ENCODE data around the gene GDPD4. TPM values are rescaled to one million over a fixed set of nuclear protein-coding genes. Genes with fewer than 3 reads are reported as not detected.

Gene GDPD4
- total and polyA plus RNA-seq, 10 of the 15 experiments (the other 5 are each of a cell fraction or from before 2014, with no cell fraction given), result 0.23 TPM; not detected in 9

DNA sequence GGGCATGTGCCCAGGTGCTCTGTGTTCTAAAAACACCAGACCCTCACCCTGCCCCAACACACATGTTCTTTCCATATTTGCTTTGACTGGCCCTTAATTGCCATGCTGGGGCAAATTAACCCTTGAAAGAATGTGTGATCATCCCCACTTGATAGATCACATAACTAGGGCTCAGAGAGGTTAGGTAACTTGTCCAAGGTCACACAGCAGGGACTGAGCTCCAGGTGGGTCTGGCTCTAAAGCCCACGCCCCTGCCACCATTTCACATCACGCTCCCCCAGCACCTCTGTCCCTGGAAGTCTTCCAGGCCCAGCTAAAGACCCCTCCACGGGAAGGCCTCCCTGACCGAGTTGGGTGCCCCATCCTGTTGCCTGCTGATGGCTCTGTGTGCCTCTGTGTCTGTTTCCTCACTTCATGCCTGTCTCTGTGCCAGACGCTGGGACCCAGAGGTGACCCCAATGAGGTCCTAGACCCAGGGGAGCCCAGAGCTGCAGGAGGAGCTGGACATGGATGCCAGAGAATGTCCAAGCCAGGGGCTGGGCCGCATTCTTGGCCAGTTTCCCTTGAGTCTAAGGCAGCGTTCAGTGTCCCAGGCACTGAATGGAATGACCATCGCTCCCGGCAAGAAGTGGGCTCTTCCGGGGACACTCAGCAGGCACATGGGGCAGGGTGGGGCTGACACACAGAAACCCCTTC lies 93.7 kb downstream of the GDPD4 start (continued):
- TF ChIP-seq, protein P1, sequence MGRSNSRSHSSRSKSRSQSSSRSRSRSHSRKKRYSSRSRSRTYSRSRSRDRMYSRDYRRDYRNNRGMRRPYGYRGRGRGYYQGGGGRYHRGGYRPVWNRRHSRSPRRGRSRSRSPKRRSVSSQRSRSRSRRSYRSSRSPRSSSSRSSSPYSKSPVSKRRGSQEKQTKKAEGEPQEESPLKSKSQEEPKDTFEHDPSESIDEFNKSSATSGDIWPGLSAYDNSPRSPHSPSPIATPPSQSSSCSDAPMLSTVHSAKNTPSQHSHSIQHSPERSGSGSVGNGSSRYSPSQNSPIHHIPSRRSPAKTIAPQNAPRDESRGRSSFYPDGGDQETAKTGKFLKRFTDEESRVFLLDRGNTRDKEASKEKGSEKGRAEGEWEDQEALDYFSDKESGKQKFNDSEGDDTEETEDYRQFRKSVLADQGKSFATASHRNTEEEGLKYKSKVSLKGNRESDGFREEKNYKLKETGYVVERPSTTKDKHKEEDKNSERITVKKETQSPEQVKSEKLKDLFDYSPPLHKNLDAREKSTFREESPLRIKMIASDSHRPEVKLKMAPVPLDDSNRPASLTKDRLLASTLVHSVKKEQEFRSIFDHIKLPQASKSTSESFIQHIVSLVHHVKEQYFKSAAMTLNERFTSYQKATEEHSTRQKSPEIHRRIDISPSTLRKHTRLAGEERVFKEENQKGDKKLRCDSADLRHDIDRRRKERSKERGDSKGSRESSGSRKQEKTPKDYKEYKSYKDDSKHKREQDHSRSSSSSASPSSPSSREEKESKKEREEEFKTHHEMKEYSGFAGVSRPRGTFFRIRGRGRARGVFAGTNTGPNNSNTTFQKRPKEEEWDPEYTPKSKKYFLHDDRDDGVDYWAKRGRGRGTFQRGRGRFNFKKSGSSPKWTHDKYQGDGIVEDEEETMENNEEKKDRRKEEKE (IDR thresholded peaks at IDR 0.05), result no peak
- TF ChIP-seq, protein P2, sequence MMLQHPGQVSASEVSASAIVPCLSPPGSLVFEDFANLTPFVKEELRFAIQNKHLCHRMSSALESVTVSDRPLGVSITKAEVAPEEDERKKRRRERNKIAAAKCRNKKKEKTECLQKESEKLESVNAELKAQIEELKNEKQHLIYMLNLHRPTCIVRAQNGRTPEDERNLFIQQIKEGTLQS (IDR thresholded peaks at IDR 0.05; ENCODE audit: borderline replicate concordance, extremely low read depth, low read depth, low read length), result no peak
- no peak for TF ChIP-seq SMC3 (IDR thresholded peaks at IDR 0.05; ENCODE audit: borderline replicate concordance, low read length)
- TF ChIP-seq EP300 (IDR thresholded peaks at IDR 0.05; ENCODE audit: borderline replicate concordance in 1 of 2, control insufficient read depth in 1 of 2, low read depth in 2 of 2, low read length in 2 of 2), result no peak
- TF ChIP-seq HSF1 (IDR thresholded peaks at IDR 0.05; ENCODE audit: low read depth, low read length), result no peak
- no peak for TF ChIP-seq SMARCA5 (IDR thresholded peaks at IDR 0.05)
- TF ChIP-seq FOS (IDR thresholded peaks at IDR 0.05; ENCODE audit: borderline replicate concordance, extremely low read depth, insufficient read length), result no peak

Data from GM12878 (cell line).